D341Med (cell line): ENCODE data around the gene METTL6.
"Not testable (repeated sequence)": the region's sequence is repeated elsewhere in the genome, so short reads cannot be mapped to it uniquely, and the experiment has no call there.

Experiments
- DNase-seq: peaks from one replicate; pipeline ENCODE4 v3.0.0; 2012; ENCODE audit warnings: low spot score

The METTL6 gene

DNA sequence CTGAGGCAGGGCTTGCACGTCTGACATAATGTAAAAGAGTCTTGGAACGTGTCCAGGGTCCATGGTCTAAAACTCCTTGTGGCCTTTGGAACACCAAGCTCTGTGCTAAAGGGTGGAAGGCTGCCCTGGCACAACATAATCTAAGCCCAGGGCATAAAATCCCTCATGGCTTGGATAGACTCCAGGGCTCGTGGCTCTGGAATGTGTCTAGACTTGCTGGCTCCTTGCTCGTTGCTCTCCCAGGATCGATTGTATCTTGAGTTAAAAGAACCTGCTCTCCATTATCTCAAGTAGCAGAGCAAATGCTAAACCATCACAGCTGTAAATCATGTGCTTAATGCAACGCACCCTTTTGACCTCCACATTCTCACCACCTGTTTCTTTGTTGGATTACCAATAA, 63.3 kb downstream of the METTL6 start:
- DNase-seq: not testable (repeated sequence)

DNA sequence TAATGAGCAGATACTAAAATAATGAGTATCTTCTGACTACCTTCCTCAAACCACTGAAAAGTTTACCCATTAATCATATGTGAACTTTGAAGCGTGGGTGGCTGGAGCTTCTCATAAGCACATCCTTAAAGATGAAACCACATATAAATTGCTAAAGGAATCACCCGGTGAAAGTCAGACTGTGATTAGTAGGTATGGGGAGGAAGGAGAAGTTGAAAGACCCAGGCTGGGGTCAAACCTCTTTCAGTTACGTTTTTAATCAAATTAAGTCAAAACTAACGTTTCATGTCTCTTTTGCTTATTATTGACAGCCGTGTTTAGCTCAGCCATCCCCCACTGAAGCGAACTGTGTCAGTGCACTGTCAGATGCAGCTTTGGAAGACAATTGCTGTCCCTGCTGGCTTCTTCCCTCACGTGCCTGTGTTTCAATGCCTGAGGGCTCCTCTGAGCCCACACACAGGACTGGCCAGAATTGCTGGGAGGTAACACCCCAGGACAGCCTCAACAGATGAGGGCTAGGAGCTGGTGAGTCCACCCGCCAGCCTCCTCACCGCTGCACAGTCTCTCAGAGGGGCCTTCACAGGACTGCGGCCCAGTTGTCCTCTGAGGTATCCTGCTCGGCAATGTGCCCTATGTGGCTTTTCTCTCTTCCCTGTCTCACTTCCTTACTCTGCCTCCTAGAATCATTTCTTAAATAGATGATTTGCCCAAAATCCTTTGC, 65.7 kb downstream of the METTL6 start:
- no peak for DNase-seq

DNA sequence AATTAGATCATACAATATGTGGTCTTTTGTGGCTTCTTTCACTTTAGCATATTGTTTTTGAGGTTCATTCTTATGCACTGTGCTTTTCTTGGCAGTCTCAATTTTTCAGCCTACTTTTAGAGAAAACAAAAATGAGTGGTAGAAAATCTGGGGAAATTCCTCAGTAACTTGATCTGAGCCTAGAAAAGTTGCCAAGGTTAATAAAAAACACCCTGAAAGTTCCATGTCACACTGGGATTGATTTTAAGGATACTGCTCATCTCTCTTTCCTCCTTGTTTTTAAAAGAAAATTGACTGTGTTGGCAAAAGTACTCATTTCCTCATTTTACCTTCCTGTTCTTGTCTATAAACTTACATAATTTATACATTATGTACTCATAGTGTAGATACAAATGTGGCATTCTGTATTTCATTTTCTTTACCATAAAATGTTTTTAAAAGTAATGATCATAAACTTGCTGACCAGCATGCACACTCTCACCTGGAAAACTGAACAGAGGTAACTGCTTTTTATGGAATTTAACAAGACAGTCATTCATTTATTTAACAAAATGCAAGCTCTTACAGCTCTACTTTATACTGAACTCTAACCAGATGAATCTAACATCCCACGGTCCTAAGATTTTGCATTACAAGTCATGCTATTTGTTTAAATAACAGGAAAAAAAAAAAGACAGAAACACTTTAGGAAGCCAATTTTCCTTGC, 66.4 kb downstream of the METTL6 start:
- DNase-seq: no peak
